H1 (cell line): ENCODE measurements around the gene IQCH. TPM values are rescaled to one million over a fixed set of nuclear protein-coding genes. Genes with fewer than 3 reads are reported as not detected.

ENCODE experiments used
- EZH2 ChIP-seq: fragments of 200-600 bp; sonication (generic); IDR thresholded peaks from 2 replicates; pipeline ENCODE4 v1.7.1; 2012; ENCODE audit warnings: low read depth, mild to moderate bottlenecking, moderate library complexity, low read length, inconsistent platforms; ENCODE audit not compliant: severe bottlenecking
- HDAC6 ChIP-seq: IDR thresholded peaks from one replicate; pipeline ENCODE4 v1.7.1; 2012; ENCODE audit warnings: low read depth, mild to moderate bottlenecking, inconsistent platforms, low read length, moderate library complexity
- RBBP5 ChIP-seq: IDR thresholded peaks from 2 replicates; pipeline ENCODE4 v1.7.1; 2012; ENCODE audit warnings: low read depth, mild to moderate bottlenecking, inconsistent platforms, low read length, moderate library complexity, borderline replicate concordance
- SP1 ChIP-seq: IDR thresholded peaks from 2 replicates; pipeline ENCODE4 v1.6.1; 2011; ENCODE audit warnings: low read depth, low read length
- TAF7 ChIP-seq: optimal IDR thresholded peaks from 2 replicates; pipeline ENCODE3; 2011; ENCODE audit warnings: low read depth, mild to moderate bottlenecking, inconsistent platforms, low read length, moderate library complexity, borderline replicate concordance
- TBP ChIP-seq: IDR thresholded peaks from 2 replicates; pipeline ENCODE4 v1.6.1; 2011; ENCODE audit warnings: low read depth, low read length, improper control_type of control experiment
- ZNF274 ChIP-seq: IDR thresholded peaks from 2 replicates; pipeline ENCODE4 v1.7.0; 2012; ENCODE audit warnings: low read length, borderline replicate concordance; ENCODE audit errors: extremely low read depth
- polyA plus RNA-seq, 7 experiments: library from polyadenylated mRNA; depleted of rRNA in 3 of 7; stranded (reverse) in 5 of 7; unstranded in 2 of 7; fragments of >200 nt in 5 of 7; fragments of 200-250 nt in 2 of 7; gene quantifications; 1 replicate in 5 of 7; 2 replicates in 1 of 7; 4 replicates in 1 of 7; pipeline versions ENCODE4 v1.2.1 to v1.2.3, GENCODE V29; 2011 to 2013; ENCODE audit warnings: missing spikeins in 2 of 7, mixed read lengths in 2 of 7
- total RNA-seq: library from RNA; stranded (reverse); fragmentation: NEBNext Ultra II Directional; extraction: Animal tissue kit (Norgen Biotek cat#: 25700); gene quantifications from 2 replicates; pipeline ENCODE4 v1.2.1, GENCODE V29; 2021

The IQCH gene
- total and polyA plus RNA-seq, 2 of the 8 experiments (the other 6 are each of a cell fraction or from before 2014, with no cell fraction given), result 0.60 to 1.9 TPM

DNA sequence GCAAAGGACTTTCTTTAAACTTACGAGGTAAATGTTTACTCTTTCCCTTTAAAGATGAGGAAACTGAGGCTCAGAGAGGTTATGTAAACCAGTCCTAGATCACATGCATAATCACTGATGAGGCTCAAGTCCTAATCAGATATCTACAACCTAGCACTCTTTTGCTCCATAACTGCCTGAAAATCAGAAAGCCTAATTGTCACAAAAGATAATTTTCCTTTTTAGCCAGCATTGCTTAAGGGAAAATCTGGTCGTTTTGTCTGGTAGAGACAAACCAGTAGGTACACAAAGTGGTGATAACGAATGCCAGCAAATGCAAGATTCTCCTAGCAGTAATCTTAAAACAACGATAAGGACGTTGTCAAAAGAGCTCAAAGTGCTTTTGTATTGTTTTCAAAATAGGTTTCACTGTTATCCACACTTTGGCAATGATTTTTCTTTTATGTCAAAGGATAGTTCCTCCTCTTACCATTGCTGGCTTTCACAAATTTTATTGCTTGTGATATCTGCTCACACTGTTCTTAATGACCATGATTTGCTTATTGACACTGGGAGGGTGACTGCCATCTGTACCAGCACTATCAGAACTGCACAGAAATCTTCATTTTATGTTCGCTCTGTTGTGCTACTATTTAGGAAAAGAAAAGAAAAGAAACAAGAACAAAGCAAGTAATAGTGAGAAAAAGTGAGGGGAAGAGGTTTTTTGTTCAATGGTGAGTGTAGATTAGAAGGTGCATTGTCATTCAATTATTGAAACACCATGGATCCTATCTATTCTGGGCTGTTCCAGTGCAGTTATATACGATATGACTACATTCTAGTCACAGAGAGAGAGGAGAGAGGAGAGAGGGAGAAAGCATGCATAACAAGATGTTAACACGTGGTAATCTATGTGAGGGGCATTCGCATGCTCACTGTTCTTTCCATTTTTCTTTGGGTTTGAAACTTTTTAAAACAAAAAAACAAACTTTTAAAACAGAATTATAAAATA is 13.7 kb downstream of the IQCH start (continued):
- TF ChIP-seq ZNF274, result no peak
- no peak for TF ChIP-seq HDAC6
- TF ChIP-seq TAF7, result no peak
- no peak for TF ChIP-seq SP1
- no peak for TF ChIP-seq EZH2
- TF ChIP-seq RBBP5, result no peak
- TF ChIP-seq TBP, result no peak
- TF ChIP-seq, all 59 proteins: peak for 0
